DMS153 treated with DMSO at 0.1 percent for 48 hours (cell line): ENCODE measurements around the gene RALGPS1.

Experiments used
- DNase-seq: peaks from one replicate; lab custom pipeline; 2025; ENCODE audit not compliant: unreplicated experiment; lab: John Stamatoyannopoulos, UW

Gene RALGPS1

DNA sequence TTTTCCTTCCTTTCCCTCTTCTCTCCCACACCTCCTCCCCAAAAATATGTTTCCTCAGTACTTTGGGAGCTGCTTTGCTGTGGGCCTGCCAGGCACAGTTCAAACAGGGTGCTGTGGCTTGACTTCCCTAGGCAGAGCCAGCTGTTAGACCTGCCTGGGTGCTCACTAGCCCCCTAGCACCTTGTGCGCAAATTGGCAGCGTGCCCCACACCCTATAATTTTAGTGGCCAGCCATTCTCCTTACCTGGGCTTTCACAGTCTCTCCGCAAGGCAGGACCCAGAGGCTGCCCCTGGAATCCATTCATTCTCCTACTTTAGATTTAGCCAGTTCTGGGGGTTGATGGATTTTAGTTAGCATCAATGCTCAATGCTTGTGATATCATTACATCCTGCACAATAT, 135.6 kb downstream of the RALGPS1 start:
- no peak for DNase-seq

DNA sequence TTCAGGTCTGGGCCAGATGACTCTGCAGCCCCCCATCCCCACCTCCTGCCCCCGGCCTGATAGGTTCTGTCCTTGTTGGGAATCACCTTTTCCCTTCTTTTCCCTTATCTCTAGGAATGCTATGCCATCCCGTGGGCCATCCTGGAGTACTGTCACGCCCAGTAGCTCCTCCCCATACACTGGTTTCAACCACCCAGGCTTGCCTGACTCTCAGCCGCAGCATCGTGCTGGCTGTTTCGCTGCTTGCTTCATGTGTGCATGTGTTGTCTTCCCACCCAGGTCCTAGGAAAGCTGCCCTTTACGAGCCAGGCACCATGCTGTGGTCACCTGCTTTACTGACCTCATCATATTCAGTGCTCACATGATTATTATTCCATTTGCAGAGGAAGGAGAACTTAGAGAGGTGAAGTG, 136.0 kb downstream of the RALGPS1 start:
- DNase-seq: no peak

DNA sequence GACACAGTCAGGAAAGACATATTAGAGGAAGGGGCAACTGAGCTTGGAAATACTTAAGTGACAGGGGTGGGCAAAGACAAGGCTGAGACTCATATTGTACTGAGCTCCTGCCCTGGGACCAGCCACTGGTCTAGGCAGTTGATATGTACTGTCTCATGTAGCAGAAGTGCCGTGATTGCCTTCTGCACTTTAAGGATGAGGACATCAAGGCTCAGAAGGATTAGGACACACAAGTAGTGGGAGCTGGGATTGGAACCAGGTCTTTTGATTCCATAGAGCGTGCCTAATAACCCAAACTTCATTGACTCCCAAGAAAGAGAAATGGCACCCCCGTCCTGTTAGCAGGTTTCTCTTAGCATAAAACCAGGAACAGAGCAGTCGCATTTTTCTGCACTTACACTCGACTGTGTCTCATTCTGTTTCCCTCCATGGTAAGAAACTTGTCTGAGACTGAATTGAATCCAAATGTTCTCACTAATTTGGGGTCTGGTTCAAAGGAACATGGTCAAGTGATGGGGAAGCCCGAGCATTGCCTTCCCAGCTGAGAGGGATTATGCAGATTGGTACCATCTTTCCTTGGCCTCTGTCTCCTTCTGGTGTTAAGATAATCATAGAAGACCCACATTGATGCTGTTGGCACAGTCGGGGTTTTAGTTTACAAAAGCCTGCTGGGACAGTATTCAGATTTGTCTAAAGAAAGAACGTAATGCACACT, 137.5 kb downstream of the RALGPS1 start:
- no peak for DNase-seq

DNA sequence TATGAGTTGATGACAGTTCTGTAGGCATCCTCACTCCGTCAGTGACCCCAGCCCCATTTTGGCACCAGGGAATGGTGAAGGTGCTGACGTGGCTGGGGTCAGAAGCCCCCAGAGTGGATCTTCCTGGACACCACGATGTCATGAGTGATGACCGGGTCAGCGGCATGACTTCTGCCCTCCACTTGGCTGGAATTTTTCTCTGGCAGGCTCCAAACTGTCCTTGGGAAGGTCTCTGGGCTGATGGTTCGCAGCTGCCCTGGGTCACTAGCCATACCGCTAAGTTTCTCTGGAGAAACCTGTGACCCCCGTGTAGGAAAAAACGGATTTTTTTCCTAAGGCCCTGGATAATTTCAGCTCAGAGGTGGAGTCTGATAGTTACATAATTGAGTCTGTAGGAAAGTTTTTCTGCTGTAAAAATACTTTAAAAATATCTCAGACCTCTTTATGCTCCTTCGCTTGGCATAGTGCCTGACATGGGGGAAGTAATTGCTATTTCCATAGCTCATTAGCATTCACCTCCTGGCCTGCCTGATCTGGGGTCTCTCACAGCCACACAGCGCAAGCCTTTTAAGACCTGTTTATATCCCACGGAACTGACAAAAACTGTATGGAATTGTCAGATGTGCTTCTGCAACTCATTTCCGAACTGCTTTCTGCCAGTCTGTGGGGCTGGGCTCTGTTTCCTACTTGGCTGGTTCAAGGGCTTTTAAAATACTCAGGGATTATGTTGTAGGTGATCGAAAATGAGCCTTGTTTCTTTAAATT, 138.7 kb downstream of the RALGPS1 start:
- no peak for DNase-seq

DNA sequence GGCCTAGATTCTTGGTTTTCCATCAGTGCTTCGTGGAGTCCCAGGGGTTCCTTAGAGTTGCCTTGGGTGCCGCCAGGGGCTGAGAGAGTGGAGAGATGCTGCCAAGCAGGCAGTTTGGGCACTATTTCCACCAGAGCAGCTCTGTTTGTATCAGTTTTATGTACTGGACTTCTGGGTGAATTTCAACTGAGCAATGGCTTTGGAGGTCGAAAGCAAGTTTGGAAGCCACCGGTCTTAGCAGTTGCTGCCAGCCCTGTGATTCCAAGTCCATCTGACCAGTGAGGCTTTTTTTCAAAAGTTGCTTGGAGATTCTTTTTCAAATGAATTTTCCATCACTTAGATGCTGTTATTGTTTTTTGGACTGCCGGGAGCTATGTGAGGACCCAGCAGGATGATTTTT, 139.4 kb downstream of the RALGPS1 start:
- DNase-seq: no peak

DNA sequence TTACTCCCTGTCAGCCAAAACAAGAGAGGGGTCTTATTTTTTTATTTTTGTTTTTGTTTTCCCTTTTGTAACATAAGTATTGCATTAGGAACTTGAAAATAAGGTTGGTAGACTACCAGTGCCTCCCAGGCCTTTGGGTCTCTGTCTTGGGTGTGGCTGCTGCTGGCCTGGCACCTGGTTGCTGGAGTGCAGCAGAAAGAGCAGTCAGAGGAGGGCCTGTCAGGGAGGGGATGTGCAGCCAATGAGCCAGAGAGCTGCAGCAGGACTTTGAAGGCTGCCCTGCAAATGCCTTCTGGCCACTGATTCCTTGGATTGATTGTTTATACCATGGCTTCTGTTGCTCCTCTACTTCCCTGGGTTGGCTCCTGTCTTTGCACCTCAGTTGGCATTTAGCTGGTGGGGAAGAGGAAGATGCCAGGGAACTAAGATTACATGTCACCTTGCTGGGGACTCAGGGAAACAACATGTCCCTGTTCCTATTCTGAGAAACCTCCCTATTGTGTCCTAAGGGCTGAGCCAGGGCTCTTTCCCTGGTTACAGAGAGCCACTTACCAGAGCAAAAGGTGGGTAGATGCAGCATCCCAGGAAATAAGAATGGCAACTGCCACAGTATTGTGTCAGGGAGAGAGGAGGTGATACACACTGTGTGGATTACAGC, 141.3 kb downstream of the RALGPS1 start:
- DNase-seq: no peak

DNA sequence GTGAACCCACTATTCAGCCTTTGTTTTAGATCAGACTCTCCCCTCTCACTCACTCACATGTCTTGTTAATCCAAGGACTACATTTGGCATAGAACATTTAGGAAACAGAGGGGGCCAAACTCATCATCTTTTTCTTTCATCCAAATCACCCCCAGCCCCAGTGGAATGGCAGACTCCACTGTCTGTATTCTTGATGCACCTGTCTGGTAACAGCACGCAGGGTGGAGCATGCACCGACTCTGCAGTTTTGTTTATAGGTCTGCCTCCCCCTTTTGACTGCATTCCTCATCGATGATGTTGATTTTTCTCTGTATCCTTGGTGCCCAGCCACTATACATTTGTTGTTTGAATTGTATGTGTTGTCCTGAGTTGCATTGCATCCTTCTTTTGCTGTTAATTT, 141.9 kb downstream of the RALGPS1 start:
- no peak for DNase-seq

DNA sequence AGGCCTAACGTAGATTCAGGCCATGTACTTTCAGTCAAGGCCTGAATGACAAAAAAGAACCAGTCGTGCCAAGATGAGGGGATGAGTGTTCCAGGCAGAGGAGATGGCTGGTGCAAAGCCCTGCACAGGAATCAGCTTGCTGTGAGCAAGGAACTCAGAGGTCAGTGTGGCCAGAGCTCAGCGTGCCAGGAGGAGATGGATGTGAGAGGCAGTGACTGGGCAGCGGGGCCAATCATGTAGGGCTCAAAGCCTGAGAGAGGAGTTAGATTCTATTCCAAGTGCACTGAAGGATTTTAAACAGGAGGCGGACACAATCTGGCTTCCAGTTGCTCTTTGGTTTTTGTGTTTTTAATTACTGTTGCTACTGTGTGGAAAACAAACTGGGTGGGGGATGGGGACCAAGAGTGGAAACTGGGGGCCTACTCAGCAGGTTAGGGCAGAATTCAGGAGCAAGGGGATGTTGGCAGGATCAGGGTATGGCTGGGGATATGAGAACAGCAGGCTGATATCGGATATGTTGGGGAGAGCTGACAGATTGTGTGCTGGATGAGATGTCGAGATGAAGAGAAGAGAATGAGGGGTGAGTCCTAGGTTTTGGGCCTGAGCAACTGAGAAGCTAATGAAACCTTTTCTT, 143.5 kb downstream of the RALGPS1 start:
- no peak for DNase-seq

DNA sequence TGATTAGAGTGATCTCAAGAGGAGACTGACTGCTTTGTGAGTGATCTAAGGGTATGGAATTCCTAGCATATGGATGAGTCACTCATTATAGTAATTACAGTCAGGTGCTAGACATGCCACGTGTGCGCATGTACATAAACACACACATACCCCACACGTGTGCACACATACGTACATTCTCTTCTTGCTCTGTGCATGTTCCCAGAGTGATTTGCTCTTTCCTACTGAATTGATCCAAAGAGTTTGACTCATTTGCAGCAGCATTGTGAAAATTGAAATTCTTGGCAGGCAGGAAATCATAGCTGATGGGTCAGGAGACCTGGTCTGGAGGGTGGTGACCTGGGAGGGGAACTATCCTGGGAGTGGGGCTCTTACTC, 144.1 kb downstream of the RALGPS1 start:
- no peak for DNase-seq

DNA sequence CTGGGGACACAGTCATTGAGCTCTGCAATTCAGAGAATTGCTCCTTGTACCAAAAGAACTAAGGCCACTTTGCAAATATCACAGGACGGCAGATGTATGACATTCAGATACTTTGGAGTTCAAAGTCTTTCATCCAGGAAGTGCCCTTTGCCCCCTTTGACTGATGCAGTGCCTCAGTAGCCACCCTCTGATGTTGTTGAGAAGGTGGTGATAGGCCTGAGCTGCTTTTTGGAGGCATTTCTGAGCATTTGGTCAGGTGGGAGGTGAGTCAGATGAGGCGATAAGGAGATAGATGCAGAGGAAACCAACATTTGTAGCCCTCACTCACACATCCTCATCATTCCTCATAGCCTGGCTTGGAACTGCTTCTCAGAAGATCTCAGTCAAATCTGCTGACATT, 144.4 kb downstream of the RALGPS1 start:
- DNase-seq: no peak

DNA sequence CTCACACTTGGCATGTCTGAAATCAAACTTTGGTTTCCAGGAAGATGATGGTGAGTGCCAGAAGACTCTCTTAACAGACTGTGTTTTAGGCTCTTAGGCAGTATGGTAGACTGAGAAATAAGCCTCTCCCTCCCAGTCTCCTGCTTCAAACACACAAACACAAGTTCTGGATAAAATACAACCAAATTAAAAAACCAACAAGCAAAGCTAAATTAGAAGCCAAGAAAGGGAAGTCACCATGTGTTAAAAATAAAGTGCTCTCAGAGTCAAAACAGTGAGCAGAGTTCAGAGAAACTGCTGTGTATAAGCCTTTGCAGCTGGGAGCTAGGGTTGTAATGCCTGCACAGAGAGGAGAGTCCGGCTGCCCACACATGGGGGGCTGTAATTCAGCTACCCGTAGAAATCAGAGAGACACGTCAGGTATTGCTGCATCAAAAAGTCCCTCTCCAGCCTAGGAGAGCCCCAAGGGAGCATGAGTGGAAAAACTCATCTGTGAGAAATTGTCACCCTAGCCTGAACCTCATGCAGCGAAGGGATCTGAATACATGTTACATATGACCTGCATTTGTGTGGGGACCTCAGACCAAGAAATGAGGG, 145.3 kb downstream of the RALGPS1 start:
- DNase-seq: no peak

DNA sequence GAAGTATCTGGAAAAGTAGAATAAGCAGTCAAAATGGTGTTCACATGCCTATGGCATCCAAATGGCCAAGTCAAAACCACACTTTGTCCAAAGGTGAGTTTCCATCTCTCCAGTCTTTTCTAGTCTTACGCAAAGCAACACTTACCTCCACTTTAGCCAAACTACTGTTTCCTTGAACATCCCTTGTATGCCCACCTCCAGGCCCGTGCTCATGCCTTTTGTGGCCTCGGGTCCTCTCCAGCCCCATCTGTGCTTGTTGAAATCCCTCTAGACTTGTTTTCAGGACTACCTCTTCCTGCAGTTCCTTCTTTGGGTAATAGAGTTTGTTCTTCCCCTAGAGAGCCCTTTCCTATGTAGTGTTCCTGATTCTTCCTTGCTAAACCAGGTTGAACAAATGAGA, 146.8 kb downstream of the RALGPS1 start:
- no peak for DNase-seq

DNA sequence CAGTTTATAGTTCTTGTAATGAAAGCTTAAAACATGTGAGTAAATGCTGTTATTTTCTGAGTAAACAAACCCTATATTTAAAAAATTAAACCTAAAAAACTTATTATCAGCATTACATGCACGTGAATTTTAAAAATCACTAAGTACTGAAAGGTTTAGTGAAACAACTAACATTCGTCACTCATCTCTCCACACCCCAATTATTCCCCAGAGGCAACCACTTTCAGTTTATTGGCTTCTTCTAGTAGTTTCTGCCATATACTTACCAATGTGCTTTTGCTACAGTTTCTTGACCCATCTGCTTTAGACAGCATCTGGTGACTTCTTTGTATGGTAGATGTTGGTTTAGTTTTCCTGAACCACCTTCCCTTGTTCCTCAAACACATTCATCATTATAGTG, 149.8 kb downstream of the RALGPS1 start:
- DNase-seq: no peak

DNA sequence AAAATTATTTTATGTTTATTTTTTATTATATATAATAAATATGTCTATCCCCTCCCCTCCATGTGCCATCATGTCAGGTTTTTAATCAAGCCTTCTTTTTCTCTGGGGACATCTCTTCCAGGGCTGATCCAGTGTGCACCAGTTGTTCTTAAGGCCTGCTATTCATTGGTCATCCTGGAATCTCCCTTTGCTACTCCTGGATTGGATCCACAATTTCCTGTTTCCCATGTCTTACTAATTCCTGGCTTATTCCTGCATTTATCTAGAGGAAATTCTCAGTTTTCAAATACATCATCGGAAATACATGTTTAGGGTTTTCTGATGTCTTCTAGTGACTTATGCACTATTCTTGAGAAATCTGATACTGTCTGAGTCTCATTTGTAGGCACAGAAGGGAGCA, 151.0 kb downstream of the RALGPS1 start:
- no peak for DNase-seq

DNA sequence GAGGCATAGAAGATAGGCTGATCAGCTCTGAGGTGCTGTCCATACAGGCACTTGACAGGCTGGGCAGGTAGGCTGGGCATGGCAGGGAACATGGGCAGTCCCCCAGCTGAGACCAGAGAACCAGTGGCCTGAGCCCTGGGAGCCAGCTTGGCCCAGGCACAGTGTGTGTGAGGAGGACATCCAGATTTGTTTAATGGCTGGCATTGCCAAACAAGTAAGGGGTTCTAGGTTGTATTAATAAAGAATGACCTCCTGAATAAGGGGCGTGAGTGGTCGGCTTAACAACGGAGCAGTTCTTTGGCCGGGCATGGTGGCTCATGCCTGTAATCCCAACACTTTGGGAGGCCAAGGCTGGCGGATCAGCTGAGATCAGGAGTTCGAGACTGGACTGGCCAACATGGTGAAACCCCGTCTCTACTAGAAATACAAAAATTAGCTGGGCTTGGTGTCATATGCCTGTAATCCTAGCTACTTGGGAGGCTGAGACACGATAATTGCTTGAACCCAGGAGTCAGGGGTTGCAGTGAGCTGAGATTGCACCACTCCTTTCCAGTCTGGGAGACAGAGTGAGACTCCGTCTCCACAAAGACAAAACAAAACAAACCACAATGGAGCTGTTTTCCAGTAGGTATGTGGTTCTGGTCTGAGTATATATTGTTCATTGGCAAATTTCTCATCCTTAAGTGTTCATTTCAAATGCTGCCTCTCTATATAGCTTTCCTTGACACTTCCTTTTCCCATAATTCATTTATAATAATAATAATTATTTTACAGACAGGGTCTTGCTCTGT, 151.7 kb downstream of the RALGPS1 start:
- no peak for DNase-seq

DNA sequence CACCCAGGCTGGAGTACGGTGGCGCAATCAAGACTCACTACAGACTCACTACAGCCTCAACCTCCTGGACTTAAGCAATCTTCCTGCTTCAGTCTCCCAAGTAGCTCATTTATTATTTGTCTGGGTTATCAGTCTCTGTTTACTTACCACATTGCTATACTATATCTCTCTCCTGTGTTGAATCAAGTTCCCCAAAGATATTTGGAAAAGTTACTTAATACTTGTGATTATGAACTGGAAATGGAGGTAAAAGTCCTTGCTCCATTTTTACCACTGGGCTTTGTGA, 152.2 kb downstream of the RALGPS1 start:
- no peak for DNase-seq

DNA sequence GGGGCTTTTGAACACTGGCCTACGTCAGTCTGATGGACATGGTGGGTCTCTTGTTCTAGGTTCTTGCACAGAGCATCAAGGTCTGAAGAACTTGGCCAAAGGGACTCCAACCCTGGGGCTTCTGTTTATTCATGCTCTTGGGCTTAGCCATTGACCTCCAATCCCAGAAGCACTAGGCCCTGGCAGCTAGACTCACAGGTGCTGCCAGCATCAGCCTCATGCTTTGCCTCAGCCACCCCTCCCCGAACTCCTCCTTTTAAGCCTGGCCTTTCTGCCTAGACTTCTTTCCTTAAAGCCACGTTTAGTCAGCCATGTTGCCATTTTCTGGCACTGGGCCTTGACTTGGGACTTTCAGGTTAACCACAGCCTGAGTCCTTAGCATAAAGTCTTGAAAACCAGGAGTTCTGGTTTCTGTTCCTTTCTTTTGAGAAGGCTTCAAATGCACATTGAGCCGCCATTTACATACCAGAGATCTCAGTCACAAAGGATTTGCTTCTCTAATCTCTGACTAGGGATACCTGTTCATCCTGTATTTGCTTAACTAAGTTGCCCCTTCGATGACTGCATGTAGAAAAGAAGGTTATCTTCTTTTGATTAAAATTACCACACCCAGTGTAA, 153.1 kb downstream of the RALGPS1 start:
- no peak for DNase-seq

DNA sequence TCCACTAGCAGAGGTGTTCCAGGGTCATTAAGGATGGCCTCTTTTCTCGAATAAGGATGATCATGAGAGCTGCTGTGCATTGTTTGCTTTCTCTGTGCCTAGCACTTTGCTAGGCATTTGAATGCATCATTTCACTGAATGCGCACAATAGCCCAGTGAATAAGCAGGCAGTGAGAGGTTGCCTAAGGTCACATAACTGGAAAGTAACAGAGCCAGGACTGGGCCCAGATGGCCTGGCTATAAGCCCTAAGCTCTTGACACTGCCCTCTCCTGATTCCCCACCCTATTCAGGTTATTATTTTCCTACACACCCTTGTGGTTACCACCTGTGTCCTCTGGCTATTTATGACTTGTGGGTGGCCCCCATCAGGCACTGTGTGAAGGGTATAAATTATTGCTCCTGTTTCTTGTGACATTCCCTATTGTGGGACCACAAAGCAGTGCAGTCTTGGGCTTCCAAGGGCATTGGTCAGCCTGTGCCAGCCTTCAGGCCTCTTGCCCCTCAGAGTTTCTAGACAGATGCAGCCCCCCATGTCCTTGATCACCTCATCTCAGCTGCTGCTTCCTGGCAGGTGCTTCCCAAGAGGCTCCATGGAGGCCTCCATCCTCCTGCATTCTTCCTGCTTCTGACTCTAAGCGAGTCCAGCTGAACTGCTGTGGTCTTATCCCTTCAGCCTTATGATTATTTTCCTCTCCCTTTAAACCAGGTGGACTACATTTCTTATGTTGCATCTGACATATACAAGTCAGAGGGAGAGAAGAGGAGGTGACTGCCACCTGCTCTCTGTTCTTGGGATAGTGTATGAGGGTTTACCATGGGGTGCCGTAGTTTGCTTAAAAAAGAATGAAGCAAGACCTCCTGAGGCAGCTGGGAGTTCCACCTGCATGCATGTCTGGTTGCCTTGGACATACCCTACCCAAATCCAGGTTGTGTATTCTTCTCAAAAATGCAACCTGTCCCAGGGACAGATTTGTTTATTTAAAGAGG, 160.3 kb downstream of the RALGPS1 start:
- DNase-seq: peak; percentile 7
